Gastrocnemius medialis (tissue), 4 donors: Measurements from ENCODE around the gene ANKRD7. TPM values are rescaled to one million over a fixed set of nuclear protein-coding genes. Genes with fewer than 3 reads are reported as not detected.

Source experiments
- ATAC-seq, 2 donors: fragments of 150-250 bp; one replicate each; pipeline ENCODE4 v1.9.1; 2016
- DNase-seq, 2 donors: peaks; one replicate each; pipeline ENCODE4 v3.0.0-alpha.2; 2019
- H3K27ac ChIP-seq, 4 donors: fragments of 200-600 bp; sonication (generic); 1 replicate in 1 of 4; 2 replicates in 3 of 4; pipeline ENCODE4 v1.5.1; 2016 to 2018; ENCODE audit warnings: mild to moderate bottlenecking in 2 of 4, moderate library complexity in 1 of 4
- H3K27me3 ChIP-seq, 3 donors: fragments of 200-600 bp; sonication (generic) in 2 of 3; 1 replicate in 1 of 3; 2 replicates in 2 of 3; pipeline versions ENCODE4 v1.5.1 to v1.6.0; 2016 to 2019; ENCODE audit warnings: mild to moderate bottlenecking in 1 of 3, moderate library complexity in 1 of 3
- H3K36me3 ChIP-seq, 2 donors: fragments of 200-600 bp; sonication (generic) in 1 of 2; one replicate each; pipeline ENCODE4 v1.5.1; 2017 to 2018
- H3K4me1 ChIP-seq, 2 donors: fragments of 200-600 bp; sonication (generic) in 1 of 2; one replicate each; pipeline ENCODE4 v1.5.1; 2016 to 2017; ENCODE audit warnings: mild to moderate bottlenecking in 2 of 2
- H3K4me3 ChIP-seq, 4 donors: fragments of 200-600 bp; sonication (generic) in 3 of 4; 1 replicate in 1 of 4; 2 replicates in 3 of 4; pipeline ENCODE4 v1.5.1; 2016 to 2019; ENCODE audit warnings: mild to moderate bottlenecking in 2 of 4
- H3K9me3 ChIP-seq, 3 donors: fragments of 200-600 bp; sonication (generic) in 2 of 3; 1 replicate in 1 of 3; 2 replicates in 2 of 3; pipeline ENCODE4 v1.5.1; 2016 to 2019
- POLR2A ChIP-seq, 2 donors: fragments of 450-650 bp; IDR thresholded peaks; one replicate each; pipeline ENCODE4 v1.6.1; 2017; ENCODE audit warnings: antibody characterized with exemption in 2 of 2, mild to moderate bottlenecking in 2 of 2, moderate library complexity in 2 of 2
- in situ Hi-C, 4 donors: fragments of 200-750 bp; cut with MboI; loops; one replicate each; pipeline versions ENCODE4 v1.15.0 to v1.8.0; 2017; ENCODE audit warnings: low sequenced_read_pairs in 4 of 4
- intact Hi-C: fragments of 100-400 bp; cut with DNase I; formaldehyde crosslinking; loops from one replicate; pipeline ENCODE4 v1.15.1; 2023; ENCODE audit warnings: low total_unique reads
- total RNA-seq, 4 donors: library from RNA; depleted of rRNA; stranded (reverse); fragments of >200 nt; gene quantifications; one replicate each; pipeline versions ENCODE4 v1.1.0 to v1.2.3, GENCODE V29; 2016
- TF ChIP-seq, protein P1 (sequence below), 5 experiments: fragments of 450-650 bp in 3 of 5; fragments of 200-600 bp in 2 of 5; sonication (generic) in 2 of 5; IDR thresholded peaks in 4 of 5; conservative IDR thresholded peaks in 1 of 5; 1 replicate in 4 of 5; 2 replicates in 1 of 5; pipeline ENCODE4 v1.5.1; 2016 to 2019; ENCODE audit warnings: antibody characterized with exemption in 5 of 5, mild to moderate bottlenecking in 3 of 5, moderate library complexity in 3 of 5

ANKRD7 gene
- total RNA-seq, 4 donors from 2014 or later = 0.27 TPM; not detected in 3

DNA sequence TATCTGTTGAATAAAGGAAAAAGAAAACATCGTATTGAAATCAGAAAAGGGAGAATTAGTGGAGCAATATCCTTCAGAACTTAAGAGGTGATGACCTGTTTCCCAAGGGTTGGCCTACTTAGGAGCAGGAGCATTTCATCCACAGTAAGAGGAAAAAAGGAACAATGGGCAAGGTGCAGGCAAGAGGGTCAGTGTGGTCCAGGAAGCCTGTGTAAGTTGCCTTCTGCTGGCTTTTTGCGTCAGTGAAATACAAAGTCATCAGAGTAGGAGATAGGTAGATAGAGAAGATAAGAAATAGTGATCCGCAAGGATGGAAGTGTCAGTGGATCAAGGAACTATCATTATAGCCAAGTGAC lies 5.4 kb upstream of the ANKRD7 start:
- intact Hi-C loops = no loop called here
- no peaks in the 10 kb centered on the region for H3K9me3 ChIP-seq
- in situ Hi-C loops = no loop called here
- TF ChIP-seq, protein P1, sequence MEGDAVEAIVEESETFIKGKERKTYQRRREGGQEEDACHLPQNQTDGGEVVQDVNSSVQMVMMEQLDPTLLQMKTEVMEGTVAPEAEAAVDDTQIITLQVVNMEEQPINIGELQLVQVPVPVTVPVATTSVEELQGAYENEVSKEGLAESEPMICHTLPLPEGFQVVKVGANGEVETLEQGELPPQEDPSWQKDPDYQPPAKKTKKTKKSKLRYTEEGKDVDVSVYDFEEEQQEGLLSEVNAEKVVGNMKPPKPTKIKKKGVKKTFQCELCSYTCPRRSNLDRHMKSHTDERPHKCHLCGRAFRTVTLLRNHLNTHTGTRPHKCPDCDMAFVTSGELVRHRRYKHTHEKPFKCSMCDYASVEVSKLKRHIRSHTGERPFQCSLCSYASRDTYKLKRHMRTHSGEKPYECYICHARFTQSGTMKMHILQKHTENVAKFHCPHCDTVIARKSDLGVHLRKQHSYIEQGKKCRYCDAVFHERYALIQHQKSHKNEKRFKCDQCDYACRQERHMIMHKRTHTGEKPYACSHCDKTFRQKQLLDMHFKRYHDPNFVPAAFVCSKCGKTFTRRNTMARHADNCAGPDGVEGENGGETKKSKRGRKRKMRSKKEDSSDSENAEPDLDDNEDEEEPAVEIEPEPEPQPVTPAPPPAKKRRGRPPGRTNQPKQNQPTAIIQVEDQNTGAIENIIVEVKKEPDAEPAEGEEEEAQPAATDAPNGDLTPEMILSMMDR (IDR thresholded peaks at IDR 0.05 in 4 of 5, conservative IDR thresholded peaks at IDR 0.05 in 1 of 5) = no peak
- H3K4me3 ChIP-seq = no peak overlapping the region
- H3K27me3 ChIP-seq = no peaks in the 10 kb centered on the region
- no peak overlapping the region for H3K27ac ChIP-seq
- H3K36me3 ChIP-seq = no peaks in the 10 kb centered on the region
- no peaks in the 10 kb centered on the region for H3K4me1 ChIP-seq
- ATAC-seq (no peak), DNase-seq (no peak)

DNA sequence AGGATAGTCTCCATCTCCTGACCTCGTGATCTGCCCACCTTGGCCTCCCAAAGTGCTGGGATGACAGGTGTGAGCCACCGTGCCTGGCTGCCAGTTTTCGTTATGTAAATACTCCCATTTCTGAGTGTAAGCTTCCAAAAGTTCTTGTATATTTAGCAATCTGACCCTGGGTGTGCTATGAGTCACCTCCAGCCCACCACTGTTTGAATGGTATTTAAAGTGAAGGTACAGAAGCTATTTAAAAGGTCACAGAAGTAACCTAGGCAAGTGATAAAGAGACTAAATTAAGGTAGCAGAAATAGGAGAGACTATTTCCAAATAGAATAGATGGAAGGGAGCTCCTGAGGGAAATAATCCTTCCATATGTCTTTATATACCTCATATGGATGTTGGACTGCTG lies 3.9 kb upstream of the ANKRD7 start:
- Histone ChIP-seq H3K4me1 (no peaks in the 10 kb centered on the region), H3K9me3 (no peaks in the 10 kb centered on the region), H3K27ac (no peak overlapping the region), H3K4me3 (no peak overlapping the region), H3K36me3 (no peaks in the 10 kb centered on the region), H3K27me3 (no peaks in the 10 kb centered on the region)
- intact Hi-C loops = no loop called here
- DNase-seq (no peak), ATAC-seq (no peak)
- no peak for TF ChIP-seq POLR2A (IDR thresholded peaks at IDR 0.05)
- TF ChIP-seq, protein P1 (IDR thresholded peaks at IDR 0.05 in 4 of 5, conservative IDR thresholded peaks at IDR 0.05 in 1 of 5) = no peak
- in situ Hi-C loops = no loop called here

DNA sequence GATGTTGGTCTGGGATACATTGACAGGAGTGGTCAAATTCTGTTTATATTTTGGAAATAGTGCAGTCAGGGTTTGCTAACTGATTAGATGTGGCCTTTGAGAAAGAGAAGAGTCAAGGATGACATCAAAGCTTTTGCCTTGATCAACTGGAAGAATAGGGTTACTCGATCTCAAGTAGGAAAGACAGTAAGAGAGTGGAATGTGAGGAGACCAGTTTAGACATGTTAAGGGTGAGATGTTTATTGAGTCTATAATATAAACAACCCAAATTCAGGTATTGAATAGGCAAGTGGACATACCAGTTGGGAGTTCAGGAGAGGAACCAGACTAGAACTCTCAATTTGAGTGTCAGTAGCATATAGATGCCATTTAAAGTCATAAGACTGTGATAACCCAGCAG lies 1.9 kb upstream of the ANKRD7 start:
- Histone ChIP-seq H3K27me3 (no peaks in the 10 kb centered on the region), H3K36me3 (no peaks in the 10 kb centered on the region), H3K4me1 (no peaks in the 10 kb centered on the region), H3K27ac (no peak overlapping the region), H3K9me3 (no peaks in the 10 kb centered on the region), H3K4me3 (no peak overlapping the region)
- in situ Hi-C loops (no loop called here), intact Hi-C loops (no loop called here)
- DNase-seq (no peak), ATAC-seq (no peak)
- TF ChIP-seq POLR2A (IDR thresholded peaks at IDR 0.05) = no peak
- TF ChIP-seq, protein P1 (IDR thresholded peaks at IDR 0.05 in 4 of 5, conservative IDR thresholded peaks at IDR 0.05 in 1 of 5) = no peak

DNA sequence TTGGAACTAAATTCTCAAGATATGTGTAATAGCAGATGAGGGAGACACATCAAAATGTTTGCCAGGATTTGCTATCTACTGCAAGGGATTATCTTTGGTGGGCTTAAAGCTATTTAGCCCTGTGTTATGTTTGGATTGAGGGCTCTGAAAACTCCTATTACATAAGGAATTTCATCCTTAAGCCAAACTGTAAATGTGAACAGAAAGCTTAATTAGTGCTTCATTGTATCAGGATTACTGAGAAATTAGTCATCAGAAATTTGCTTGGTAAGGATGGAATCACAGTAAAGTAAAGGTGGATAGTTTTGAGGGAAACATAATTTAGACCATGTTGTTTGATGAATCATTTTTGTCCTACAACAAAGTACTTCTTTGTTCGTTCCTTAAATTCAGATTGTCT lies 8.3 kb downstream of the ANKRD7 start:
- no peak overlapping the region for H3K4me3 ChIP-seq
- H3K27ac ChIP-seq = no peak overlapping the region
- no peak for ATAC-seq
- DNase-seq = no peak
- in situ Hi-C loops (no loop called here), intact Hi-C loops (no loop called here)
- H3K9me3 ChIP-seq = no peaks in the 10 kb centered on the region
- H3K27me3 ChIP-seq = no peaks in the 10 kb centered on the region
- no peaks in the 10 kb centered on the region for H3K36me3 ChIP-seq
- TF ChIP-seq, protein P1 (IDR thresholded peaks at IDR 0.05 in 4 of 5, conservative IDR thresholded peaks at IDR 0.05 in 1 of 5) = no peak
- TF ChIP-seq POLR2A (IDR thresholded peaks at IDR 0.05) = no peak
- H3K4me1 ChIP-seq = no peaks in the 10 kb centered on the region

DNA sequence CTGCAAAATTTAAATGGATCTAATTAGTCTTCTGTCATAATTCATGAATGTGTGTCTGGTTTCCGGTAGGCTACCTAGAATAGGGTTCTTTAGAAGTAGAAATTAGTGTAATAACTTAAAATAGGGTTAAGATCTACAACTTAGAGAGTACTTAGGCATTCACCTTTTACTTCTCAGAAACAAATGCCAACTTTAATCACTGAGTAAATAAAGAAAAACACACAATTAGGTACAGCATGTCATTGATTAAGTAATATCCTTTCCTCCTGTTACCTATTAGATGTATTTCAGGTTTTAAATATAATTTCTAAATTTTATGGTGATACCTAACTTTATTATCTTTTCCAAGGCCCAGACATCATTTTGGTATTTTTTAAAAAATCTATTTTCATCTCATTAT lies 9.3 kb downstream of the ANKRD7 start:
- DNase-seq (no peak), ATAC-seq (no peak)
- intact Hi-C loops (no loop called here), in situ Hi-C loops (no loop called here)
- TF ChIP-seq, protein P1 (IDR thresholded peaks at IDR 0.05 in 4 of 5, conservative IDR thresholded peaks at IDR 0.05 in 1 of 5) = no peak
- TF ChIP-seq POLR2A (IDR thresholded peaks at IDR 0.05) = no peak
- Histone ChIP-seq H3K4me3 (no peak overlapping the region), H3K27me3 (no peaks in the 10 kb centered on the region), H3K4me1 (no peaks in the 10 kb centered on the region), H3K9me3 (no peaks in the 10 kb centered on the region), H3K36me3 (no peaks in the 10 kb centered on the region), H3K27ac (no peak overlapping the region)
